HG03045 (cell line): ENCODE measurements around the gene C9orf50.
"Not testable (repeated sequence)": the region's sequence is repeated elsewhere in the genome, so short reads cannot be mapped to it uniquely, and the experiment has no call there.

Experiments
- ATAC-seq: cut with Tn5 transposase; IDR thresholded peaks from one replicate; pipeline ENCODE4 v1.9.1; 2021; ENCODE audit warnings: mild to moderate bottlenecking, moderate library complexity; ENCODE audit not compliant: unreplicated experiment

Gene C9orf50

GRCh38 chr9:129595903-129596540 lies 24.9 kb downstream of the C9orf50 start:
- no peak for ATAC-seq

- ATAC-seq, result no peak
These were observed 25.6 kb downstream of the C9orf50 start for GRCh38 chr9:129595311-129595741.

GRCh38 chr9:129594632-129595031 lies 26.3 kb downstream of the C9orf50 start:
- ATAC-seq, result no peak

- not testable (repeated sequence) for ATAC-seq
These were observed 28.1 kb downstream of the C9orf50 start for GRCh38 chr9:129592790-129593189.

GRCh38 chr9:129591916-129592315 lies 29.0 kb downstream of the C9orf50 start:
- ATAC-seq, result no peak

- ATAC-seq, result no peak
These were observed 30.4 kb downstream of the C9orf50 start for GRCh38 chr9:129590466-129590865.

- no peak for ATAC-seq
These were observed 33.2 kb downstream of the C9orf50 start for GRCh38 chr9:129587487-129588262.

GRCh38 chr9:129586685-129587084 lies 34.2 kb downstream of the C9orf50 start:
- ATAC-seq, result no peak

GRCh38 chr9:129586245-129586644 lies 34.7 kb downstream of the C9orf50 start:
- ATAC-seq, result no peak

GRCh38 chr9:129585352-129585751 lies 35.5 kb downstream of the C9orf50 start:
- no peak for ATAC-seq

GRCh38 chr9:129584136-129584535 lies 36.8 kb downstream of the C9orf50 start:
- ATAC-seq, result no peak

GRCh38 chr9:129583308-129584038 lies 37.4 kb downstream of the C9orf50 start:
- no peak for ATAC-seq

GRCh38 chr9:129582855-129583254 lies 38.0 kb downstream of the C9orf50 start:
- no peak for ATAC-seq

GRCh38 chr9:129581505-129582189 lies 39.3 kb downstream of the C9orf50 start:
- no peak for ATAC-seq

GRCh38 chr9:129580211-129580915 lies 40.5 kb downstream of the C9orf50 start:
- no peak for ATAC-seq

- no peak for ATAC-seq
These were observed 41.6 kb downstream of the C9orf50 start for GRCh38 chr9:129579294-129579693.

GRCh38 chr9:129576546-129577543 lies 44.1 kb downstream of the C9orf50 start:
- ATAC-seq, result no peak

GRCh38 chr9:129575818-129576217 lies 45.1 kb downstream of the C9orf50 start:
- ATAC-seq, result no peak

- ATAC-seq, result no peak
These were observed 45.9 kb downstream of the C9orf50 start for GRCh38 chr9:129574911-129575585.
